DLD1 (cell line): ENCODE results near the gene PPCS.

Experiments used
- in situ Hi-C: cut with HindIII; loops from 2 replicates; pipeline ENCODE4 v1.10.0; 2017; ENCODE audit warnings: low sequenced_read_pairs

Gene PPCS

DNA sequence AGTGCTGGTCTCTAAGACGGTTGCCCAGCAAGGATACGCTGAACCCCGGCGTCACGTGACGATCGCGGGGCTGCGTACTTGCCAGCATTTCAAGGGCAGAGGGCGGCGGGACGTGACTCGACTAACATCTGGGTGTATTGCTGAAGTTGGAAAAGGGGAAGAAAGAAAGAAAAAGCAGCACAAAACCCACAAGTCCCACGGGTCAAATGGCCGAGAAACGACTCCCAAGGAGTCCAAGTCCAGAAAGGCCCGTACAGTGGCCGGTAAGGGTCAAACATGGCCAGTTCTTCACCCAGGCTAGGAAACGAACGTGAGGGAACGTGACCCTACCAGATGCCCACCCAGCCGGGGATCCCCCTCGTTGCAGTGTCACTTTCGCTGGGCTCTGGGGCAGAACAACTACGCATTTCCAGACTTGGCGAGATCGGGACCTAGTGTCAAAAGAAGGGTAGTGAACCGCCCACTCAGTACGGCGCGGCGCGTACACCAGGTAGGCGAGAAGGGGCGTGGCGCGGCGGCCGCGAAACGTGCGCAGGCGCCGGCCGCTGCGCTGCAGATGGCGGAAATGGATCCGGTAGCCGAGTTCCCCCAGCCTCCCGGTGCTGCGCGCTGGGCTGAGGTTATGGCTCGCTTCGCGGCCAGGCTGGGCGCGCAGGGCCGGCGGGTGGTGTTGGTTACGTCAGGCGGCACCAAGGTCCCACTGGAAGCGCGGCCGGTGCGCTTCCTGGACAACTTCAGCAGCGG lies at the start of gene PPCS, which contains the start of gene ZMYND12:
Gene PPCS (plus strand): TSS at position 534 of the 744 bp plus-strand sequence. CDS start 23 bp downstream, at position 557.
Gene ZMYND12 (minus strand): TSS at position 13 of the 744 bp plus-strand sequence. CDS start 25 bp downstream, outside the sequence.
- in situ Hi-C loops = no loop called here

DNA sequence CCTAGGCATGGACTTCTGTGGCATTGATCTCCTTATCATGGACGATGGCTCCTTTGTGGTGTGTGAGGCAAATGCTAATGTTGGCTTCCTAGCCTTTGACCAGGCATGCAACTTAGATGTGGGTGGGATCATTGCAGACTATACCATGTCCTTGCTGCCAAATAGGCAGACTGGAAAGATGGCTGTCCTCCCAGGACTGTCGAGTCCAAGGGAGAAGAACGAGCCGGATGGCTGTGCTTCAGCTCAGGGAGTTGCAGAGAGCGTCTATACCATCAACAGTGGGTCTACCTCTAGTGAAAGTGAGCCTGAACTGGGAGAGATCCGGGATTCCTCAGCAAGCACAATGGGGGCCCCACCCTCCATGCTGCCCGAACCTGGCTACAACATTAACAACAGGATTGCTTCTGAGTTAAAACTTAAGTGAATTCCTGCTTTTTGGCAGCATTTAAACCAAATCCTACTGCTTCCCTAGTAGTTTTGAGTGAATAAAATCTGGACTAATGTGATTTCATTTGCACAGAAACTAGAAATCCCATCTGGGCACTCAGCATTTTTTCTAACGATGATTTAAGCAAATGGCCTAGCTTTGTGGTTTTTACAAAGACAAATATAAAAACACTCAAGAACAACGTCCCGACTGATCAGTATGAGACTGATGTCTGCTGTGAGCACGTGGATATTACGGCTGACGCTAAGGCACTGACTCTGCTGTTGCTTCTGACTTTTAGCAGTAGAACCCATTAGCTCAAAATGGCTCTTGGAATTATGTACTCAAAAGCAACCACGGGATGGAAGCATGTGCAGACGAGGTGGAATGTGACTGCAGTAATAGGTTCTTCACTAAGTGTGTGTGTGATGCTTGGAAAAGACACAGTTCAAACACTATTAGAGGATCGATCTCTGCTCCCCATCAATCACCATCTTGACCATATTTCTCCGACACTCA lies 41.5 kb upstream of the PPCS start:
- in situ Hi-C loops = no loop called here

DNA sequence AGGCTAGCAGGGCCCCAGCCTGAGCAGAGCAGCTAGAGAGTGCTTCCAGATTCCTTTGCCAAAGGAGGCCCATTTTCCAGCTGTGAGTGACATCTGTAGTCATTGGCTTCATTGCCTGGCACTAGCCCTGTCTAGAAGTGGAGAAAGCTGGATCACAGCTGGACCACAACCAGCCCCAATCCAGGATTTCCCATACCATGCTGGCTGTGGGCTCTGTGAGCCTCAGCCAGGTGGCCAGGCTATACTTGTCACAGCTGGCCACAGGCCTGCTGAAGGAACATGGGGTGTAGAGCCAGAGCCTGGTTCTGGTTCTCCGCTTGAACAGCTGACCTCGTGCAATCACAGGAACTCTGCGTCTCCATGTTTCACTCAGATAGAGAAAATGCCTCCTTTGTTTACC lies 39.2 kb upstream of the PPCS start:
- in situ Hi-C loops = no loop called here

DNA sequence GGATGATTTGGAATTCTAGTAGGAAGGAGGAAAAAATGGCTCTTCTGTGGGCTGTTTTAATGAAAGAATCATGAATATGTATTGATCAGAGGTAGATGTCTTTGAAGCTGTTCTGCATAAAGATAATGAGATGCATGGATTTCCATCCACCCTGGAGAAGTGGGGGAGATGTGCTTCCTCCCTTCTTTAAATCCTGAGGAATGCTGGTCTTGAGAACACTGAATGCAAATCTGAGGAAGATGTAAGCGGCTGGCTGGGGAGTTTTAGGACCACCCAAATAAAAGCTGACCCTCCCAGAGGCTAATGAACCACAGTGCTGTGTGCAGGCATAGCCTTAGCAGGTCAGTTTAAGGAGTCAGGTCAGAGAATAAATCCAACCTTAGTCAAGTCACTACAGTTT lies 37.8 kb upstream of the PPCS start:
- in situ Hi-C loops = no loop called here

DNA sequence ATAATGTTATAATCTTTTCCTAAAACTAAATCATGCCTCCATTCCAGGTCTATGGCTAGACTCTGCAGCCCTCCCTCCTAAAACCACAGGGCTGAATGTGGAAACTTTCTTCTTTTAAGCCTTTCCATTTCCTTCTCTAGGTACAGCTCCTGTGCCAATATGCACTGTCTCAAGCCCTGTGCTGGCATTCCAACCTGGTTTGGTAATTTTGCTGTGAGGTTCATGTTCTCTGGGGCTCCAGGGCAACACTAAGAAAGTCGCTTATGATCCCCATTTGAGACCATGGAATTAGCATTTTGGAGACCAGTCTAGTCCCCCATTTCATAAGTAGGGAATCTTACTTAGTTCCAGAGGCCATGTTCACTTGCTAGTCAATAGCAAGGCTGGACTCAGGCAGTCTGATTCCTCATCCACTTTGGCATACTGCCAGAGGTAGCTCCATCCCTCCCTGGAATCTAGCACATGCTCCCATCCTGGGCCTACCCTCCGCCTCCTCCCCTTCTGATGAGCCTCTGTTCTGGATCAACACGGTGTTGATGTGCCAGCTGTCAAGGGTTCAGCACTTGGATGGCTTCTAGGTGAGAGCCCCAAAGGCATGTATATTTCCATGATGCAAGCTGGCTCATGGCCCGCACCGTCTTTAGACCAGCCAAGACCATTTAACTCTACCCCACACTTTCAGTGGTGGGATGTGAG lies 37.1 kb upstream of the PPCS start:
- in situ Hi-C loops = no loop called here

DNA sequence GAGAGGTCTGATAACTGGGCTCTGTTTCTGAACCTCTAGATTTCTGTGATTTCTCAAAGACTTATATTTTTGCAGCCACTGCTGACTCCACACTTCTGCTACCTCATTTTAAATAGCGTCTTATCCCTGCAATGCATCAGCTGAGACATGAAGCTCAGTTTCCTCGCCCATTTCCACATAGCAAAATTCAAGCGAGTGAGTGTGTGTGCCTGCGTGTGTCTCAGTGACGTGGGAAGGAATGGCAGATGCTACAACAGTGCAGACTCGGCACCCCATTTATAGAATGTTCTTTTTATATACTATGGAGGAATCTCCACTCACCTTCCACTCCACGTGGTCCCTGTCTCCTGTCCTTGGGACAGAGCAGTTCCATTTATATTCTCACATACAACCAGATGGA lies 36.2 kb upstream of the PPCS start:
- in situ Hi-C loops = no loop called here

DNA sequence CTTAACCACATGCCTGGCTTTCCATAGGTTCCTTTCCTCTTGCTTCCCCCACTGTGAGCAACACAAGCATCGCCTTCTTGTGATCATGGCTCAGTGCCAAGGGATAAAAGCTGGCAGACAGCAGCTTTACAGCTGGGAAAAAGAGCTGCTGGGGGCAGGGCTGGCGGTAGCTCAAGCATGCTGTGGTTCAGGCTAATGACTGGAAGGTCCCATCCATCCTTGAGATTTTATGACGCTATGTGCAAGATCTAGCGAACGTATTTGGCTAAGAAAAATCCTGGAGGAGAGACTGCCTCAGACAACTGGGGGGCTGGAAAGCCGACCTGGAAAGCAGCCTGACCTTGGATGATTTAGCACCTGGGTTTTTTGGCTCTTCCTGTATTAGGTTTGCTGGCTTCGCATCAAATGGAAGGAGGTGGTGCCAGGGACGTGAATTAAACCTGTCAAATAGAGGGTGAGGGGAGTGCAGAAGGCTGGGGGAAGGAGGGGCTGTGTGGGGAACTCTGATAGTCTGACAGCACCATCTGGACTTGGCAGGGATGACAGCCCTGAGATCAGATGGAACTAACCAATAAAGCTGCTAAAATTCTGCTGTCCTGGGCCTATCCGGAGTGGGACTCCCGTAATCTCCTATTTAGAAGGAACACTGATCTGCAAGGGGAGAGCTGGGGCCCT lies 35.3 kb upstream of the PPCS start:
- in situ Hi-C loops = no loop called here

DNA sequence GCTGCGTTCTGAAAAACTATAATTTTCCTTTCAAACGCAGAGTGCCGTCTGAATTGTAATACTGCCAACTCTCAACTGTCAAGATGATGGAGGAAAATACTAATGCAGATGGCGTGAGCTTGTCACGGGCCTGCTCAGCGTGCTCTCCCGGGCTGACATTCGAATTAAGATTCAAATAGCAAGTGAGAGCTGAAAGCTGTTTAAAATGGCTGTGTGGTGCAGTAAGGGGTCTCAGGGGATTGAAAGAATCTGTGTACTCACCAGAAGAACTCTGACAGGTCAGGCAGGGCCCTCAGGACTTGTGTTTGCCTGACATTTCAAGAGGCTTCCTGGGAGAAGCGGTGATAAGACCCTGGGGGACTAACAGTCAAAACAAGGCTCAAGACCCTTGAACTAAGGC lies 33.6 kb upstream of the PPCS start:
- in situ Hi-C loops = no loop called here

DNA sequence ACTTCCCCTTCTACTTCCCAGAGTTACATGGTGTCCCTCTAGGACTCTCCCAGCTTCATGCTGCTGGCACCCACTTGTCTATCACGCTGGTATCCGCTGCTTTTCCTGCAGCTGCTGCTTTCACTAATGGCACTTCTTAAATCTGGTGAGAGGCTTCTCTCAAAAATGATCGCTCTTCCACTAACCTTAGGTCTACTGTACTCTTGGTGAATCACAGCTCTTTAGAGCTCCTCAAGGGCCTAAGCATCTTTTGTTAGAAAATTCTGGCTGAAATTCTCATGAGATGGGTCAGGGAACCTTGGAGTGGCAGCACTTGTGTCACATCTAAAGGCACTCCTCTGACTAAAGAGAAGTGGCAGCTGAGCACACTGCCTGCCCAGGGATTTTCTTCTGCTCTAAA lies 32.7 kb upstream of the PPCS start:
- in situ Hi-C loops = no loop called here

DNA sequence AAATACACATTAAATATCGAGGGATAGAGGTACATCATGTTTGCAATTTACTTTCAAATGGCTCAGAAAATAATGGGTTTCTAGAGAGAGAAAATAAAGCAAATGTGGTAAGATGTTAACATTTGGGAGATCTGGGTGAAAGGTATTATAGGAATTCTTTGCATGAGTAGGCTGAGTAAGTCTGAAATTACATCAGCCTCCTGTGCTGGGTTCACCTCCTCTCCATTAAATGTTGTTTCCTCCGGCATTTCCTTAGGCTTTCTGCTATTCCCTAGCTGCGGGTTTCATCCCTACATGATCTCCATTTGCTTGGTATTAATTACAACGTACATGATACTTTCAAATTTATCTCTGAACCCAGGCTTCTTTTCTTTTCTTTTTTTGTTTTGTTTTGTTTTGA lies 32.1 kb upstream of the PPCS start:
- in situ Hi-C loops = no loop called here

DNA sequence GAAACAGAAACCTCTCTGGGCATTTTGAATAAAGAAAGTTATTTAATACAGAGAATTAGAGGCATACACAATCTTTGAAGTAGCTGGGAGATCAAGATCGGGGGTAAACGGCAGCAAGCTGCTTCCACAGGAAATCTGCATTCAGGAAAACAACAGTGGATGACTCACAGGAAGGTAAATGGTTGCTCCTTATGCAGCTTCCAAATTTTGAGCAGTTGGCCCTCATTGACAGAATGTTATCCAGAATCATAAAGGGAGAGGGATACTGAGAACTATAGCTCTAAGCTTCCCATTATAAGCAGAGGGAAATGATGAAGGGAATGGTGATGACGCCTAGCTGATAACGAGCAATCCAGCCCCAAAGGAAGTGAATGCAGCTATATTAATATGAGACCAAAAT lies 29.1 kb upstream of the PPCS start:
- in situ Hi-C loops = no loop called here

DNA sequence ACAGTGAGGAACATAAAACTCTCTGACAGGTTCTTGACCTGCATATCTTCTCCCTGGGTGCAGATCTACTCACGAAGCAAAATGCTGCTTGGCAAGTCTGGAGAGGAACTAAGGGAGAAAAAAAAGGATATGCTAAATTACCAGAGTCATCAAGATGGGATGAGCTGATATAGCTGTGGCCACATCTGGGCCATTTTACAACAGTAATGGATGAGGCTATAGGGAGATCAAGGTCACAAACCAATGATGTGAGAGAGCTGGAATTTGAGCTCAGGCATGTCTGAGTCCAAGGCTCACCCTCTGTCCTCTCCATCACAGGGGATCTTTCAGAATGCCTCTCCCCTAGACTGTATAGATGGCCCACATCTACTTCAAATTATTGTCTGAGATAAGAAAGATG lies 26.7 kb upstream of the PPCS start:
- in situ Hi-C loops = no loop called here

DNA sequence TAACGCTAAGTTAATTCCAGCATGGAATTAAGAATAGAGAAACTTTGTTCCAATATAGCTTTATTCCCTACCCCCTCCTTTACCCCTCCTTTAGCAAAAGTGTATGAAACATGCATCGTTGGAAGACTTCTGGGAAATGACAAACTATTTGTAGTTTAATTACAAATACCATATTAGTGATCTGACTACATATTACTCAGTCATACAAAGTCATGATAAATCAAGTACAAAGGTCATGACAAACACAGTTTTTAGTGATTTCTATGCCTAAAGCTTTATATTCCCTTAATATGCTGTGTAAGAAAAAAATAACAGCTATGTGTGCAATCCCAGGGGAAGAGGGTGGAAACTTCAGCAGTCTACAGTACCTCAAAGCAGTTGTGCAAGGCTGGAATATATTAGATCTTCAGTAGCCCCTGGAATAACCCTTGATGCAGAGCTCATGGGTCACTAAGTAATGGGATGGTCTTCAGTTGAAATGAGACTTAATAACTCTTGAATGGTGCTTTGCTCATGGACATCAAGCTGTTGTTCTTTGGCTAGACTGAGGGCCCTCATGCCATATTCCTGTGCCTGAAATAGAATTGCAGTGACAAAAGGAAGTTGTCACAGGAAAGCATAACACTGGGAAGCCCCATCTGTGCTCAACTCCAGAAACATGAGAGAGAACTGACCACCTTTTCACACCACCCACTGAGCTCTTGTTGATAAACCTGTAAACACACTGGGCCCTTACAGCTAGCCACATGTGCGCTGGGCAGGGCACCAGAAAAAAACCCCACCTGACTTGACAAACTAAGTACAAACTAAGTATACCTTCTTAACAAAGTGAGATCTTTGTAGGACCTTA lies 25.8 kb upstream of the PPCS start:
- in situ Hi-C loops = no loop called here

DNA sequence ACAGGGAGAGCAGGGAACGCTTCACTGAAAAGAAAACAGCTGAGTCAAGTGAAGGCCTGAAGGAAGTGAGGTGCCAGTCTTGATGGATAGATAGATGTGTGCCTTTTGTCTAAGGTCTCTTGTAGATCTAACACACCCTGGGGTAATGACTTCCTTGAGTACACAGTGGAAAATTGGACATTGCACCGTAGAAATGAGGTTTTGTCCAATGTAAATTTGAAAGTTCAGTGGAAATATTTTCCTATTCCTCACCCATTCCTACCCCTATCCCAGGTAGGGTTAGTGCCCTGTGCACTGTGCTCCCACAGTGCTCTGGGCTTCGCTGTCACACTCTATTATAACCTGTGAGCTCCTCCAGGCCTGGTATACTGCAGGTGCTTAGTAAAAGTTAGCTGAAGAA lies 24.8 kb upstream of the PPCS start:
- in situ Hi-C loops = no loop called here

DNA sequence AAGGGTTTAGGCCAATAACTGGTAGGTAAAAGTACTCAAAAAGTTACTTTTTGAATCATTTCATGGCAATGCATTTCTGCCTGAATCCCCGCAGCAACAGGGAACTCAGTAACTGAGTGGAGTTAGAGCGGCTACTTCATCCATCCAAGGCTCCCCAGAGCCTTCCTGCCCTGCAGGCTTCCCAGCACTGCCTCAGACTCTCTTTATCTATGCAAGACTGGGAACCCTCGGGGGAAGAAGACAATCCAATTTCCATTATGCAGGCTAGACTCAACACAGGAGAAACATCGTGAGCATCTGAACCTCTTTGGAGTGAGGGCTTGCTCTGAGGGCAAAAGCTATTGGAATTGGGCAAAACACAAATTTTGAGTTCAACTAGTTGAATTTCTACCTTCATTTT lies 23.6 kb upstream of the PPCS start:
- in situ Hi-C loops = no loop called here

DNA sequence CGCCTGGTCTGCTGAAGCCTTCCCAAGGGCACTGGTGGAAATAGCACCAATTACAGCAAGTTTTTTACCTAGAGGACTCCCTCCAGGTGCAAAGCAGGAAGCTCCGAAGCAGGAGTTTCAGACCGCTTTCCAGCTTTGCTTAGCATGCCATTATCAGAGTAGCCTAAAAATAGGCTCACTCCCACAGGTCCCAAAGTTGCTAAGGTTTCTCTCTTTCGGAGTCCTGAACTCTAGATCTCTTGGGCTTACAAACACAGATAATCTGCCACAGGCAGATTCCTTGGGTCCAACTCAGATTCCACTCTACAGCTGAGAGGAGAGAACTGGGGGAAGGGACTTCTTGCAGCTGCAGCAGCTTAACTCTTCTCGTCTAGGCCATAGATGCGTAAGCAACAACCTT lies 23.0 kb upstream of the PPCS start:
- in situ Hi-C loops = no loop called here

DNA sequence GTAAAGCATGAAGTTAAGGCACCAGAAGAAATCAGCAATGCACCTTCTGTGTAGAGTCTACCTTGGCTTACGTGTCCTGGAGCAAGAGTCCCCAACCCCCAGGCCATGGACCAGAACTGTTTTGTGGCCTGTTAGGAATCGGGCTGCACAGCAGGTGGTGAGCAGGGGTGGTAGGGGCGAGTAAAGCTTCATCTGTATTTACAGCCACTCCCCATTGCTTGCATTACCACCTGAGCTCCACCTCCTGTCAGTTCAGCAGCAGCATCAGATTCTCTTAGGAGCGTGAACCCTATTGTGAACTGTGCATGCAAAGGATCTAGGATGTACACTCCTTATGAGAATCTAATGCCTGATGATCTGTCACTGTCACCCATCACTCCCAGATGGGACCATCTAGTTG lies 22.0 kb upstream of the PPCS start:
- in situ Hi-C loops = no loop called here

DNA sequence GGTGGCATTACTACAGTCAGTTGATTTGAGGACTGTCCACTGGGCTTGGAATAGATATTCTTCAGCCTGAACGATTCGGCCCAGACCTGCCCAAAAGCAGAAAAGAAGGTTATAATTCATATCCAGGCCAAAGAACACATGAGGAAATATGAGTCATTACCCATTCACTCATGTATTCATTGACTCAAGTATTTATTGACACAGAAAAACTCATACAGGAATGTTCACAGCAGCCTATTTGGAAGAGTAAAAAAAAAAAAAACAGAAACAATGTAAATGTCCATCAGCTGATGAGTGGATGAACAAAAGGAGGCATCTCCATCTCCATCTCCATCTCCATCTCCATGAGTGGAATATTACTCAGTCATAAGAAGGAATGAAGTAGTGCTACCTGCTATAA lies 16.4 kb upstream of the PPCS start:
- in situ Hi-C loops = no loop called here

DNA sequence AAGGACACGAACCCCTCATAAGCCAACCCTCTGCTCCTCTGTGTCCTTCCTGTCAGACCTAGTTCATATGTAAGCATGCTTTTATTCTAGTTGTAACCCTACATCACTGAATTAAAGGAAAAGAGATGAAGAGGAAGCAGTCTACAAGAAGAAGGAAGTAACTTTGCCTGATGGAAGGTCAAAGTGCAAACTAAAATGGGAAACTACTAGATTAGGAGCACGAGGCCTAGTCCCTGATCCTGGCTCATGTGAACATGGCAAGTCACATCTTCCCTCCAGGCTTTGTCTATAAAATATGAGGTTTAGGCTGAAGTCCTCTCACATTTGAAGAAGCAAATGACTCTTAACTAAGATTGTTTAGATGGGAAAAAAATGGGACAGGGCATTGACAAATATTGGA lies 13.7 kb upstream of the PPCS start:
- in situ Hi-C loops = no loop called here

DNA sequence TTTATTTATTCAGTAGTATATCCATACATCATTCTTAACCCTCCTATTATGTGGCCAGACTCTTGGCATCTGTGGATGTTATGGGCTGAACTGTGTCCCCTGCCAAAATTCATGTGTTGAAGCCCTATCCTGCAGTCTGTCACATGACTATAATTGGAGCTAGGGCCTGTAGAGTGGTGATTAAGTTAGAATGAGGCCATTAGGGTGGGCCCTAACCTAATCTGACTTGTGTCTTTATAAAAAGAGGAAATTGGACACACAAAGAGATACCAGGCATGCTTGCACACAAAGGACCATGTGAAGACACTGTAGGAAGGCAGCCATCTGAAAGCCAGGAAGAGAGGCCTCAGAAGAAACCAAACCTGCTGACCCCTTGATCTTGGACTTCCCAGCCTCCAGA lies 7.1 kb upstream of the PPCS start:
- in situ Hi-C loops = no loop called here
